ENCODE measurements around the gene NUP153. TPM values are rescaled to one million over a fixed set of nuclear protein-coding genes. Genes with fewer than 3 reads are reported as not detected.
"Not testable (repeated sequence)": the region's sequence is repeated elsewhere in the genome, so short reads cannot be mapped to it uniquely, and the experiment has no call there.

The NUP153 gene
- total RNA-seq, 1 donor, result 68.4 TPM

GRCh38 chr6:17615794-17616193, 90.9 kb downstream of the NUP153 start:
- Histone ChIP-seq H3K4me3 (ENCODE audit: low read length) (no peak overlapping the region), H3K27me3 (ENCODE audit: insufficient read depth, low read length) (no peaks in the 10 kb centered on the region)

DNA sequence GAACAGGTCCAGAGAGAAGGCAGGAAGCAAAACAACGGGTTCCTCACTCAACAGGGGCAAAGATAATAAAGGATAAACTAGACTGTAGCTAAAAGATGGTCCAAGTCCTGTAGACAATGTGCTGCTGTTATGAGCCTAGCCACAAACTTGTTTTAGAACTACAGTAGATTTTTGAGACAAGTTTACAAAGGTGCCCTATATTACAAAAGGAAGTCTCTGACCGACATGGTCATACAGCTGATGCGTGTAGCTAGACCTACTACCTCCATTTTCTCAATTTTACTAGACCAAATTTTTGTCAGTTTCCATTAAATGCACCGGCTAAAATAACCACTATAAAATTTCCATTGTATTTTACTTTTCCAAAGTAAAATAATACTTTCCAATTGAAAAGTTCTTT, 94.7 kb downstream of the NUP153 start:
- Histone ChIP-seq H3K27me3 (ENCODE audit: insufficient read depth, low read length) (no peaks in the 10 kb centered on the region), H3K9me3 (ENCODE audit: low read depth, low read length) (no peaks in the 10 kb centered on the region), H3K4me1 (ENCODE audit: insufficient read depth, low read length) (no peaks in the 10 kb centered on the region), H3K4me3 (ENCODE audit: low read length) (no peak overlapping the region)

More at GRCh38 chr6:17615794-17616193, 90.9 kb downstream of the NUP153 start:
- H3K4me1 ChIP-seq (ENCODE audit: insufficient read depth, low read length), result no peaks in the 10 kb centered on the region
- H3K9me3 ChIP-seq (ENCODE audit: low read depth, low read length), result no peaks in the 10 kb centered on the region

DNA sequence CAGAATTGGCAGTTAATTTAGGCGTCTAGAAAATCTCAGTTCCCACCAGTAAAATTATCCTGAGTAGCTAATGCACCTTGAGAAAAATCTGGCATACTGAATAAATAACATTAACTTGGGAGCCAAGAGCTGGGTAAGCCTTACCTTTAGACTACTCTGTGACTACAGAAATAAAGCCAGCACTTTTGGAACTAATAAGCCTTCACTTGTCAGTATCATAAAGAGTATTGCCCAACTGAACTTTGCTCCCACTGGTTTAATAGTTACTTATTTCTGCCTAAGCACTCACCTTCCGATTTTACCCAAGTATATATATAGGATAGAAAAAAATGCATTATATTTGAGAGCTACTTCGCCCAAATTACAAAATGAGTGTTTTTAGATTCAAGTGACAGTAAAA, 95.9 kb downstream of the NUP153 start:
- H3K9me3 ChIP-seq (ENCODE audit: low read depth, low read length), result no peaks in the 10 kb centered on the region
- no peaks in the 10 kb centered on the region for H3K27me3 ChIP-seq (ENCODE audit: insufficient read depth, low read length)
- no peaks in the 10 kb centered on the region for H3K4me1 ChIP-seq (ENCODE audit: insufficient read depth, low read length)
- no peak overlapping the region for H3K4me3 ChIP-seq (ENCODE audit: low read length)

DNA sequence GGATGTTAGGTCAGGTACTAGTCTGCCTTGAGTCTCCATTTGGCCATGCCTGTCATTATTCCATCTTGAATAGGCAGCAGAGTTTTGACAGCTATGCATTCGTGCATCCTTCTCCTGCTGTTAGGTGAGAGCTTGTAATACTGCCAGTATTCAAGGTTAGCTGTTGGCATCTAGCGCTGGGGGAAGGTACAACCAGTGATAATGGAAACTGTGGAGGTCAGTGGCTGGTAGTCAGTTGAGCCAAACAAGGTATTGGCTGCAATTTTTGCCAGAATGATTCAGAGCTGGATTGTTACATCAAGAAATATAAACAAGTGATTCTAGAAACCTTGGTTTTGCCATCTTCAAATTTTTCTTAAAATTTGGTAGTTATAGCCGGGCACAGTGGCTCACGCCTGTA, 100.1 kb downstream of the NUP153 start:
- Histone ChIP-seq H3K9me3 (ENCODE audit: low read depth, low read length) (no peaks in the 10 kb centered on the region), H3K4me1 (ENCODE audit: insufficient read depth, low read length) (peaks cover 20% of the 10 kb centered on the region), H3K27me3 (ENCODE audit: insufficient read depth, low read length) (no peaks in the 10 kb centered on the region), H3K4me3 (ENCODE audit: low read length) (no peak overlapping the region)

GRCh38 chr6:17602888-17603287, 103.8 kb downstream of the NUP153 start:
- Histone ChIP-seq H3K4me3 (ENCODE audit: low read length) (no peak overlapping the region), H3K4me1 (ENCODE audit: insufficient read depth, low read length) (peaks cover 37% of the 10 kb centered on the region), H3K27me3 (ENCODE audit: insufficient read depth, low read length) (no peaks in the 10 kb centered on the region), H3K9me3 (ENCODE audit: low read depth, low read length) (no peaks in the 10 kb centered on the region)

DNA sequence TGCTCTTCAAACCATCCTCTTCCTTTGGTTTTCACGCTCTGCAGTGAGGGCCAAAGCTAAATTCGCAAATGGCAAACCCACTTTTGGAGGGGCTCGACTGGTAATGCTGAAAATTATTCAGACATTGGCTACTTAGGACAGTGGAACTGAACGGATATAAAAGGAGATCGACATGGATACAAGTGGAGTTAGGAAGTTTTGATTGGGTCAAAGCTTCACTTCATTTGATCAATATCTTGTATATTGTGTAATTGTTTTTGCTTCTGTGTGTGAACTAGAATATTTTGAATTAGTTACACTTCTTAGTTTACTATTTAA, 105.4 kb downstream of the NUP153 start:
- peaks cover 37% of the 10 kb centered on the region for H3K4me1 ChIP-seq (ENCODE audit: insufficient read depth, low read length)
- peak overlapping the region; percentile 85 for H3K4me3 ChIP-seq (ENCODE audit: low read length)
- no peaks in the 10 kb centered on the region for H3K9me3 ChIP-seq (ENCODE audit: low read depth, low read length)

DNA sequence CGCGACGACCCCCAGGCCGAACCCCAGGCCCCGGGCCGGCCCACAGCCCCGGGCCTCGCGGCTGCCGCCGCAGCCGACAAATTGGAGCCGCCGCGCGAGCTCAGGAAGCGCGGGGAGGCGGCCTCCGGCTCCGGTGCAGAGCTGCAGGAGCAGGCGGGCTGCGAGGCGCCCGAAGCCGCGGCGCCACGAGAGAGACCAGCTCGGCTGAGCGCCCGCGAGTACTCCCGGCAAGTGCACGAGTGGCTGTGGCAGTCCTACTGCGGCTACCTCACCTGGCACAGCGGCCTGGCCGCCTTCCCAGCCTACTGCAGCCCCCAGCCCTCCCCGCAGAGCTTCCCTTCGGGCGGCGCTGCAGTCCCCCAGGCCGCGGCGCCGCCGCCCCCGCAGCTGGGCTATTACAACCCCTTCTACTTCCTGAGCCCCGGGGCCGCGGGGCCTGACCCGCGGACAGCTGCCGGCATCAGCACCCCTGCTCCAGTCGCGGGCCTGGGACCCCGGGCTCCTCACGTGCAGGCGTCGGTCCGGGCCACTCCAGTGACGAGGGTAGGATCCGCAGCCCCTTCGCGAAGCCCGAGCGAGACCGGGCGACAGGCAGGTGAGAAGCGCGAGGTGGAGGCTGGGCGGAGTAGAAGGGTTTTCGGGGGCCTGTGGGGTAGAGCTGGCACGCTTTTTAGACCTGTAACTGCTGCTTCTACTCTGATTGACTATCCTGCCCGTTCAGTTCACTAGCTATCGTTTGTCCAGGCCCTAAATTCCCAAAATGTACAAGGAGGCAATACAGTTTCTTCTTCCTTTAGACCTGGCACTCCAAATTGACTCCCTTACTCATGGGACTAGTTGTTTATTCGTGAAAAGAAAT, 106.0 kb downstream of the NUP153 start:
- Histone ChIP-seq H3K9me3 (ENCODE audit: low read depth, low read length) (no peaks in the 10 kb centered on the region), H3K27me3 (ENCODE audit: insufficient read depth, low read length) (no peaks in the 10 kb centered on the region), H3K4me1 (ENCODE audit: insufficient read depth, low read length) (peaks cover 37% of the 10 kb centered on the region), H3K4me3 (ENCODE audit: low read length) (peak overlapping the region; percentile 85)

More for the DNA sequence above, 105.4 kb downstream of the NUP153 start:
- no peaks in the 10 kb centered on the region for H3K27me3 ChIP-seq (ENCODE audit: insufficient read depth, low read length)

GRCh38 chr6:17599877-17600526, 106.7 kb downstream of the NUP153 start, which contains the start of gene FAM8A1:
Gene FAM8A1, plus strand, starts transcription at chr6:17600302. Its CDS starts 108 bp downstream, at chr6:17600410.
- Histone ChIP-seq H3K4me1 (ENCODE audit: insufficient read depth, low read length) (peaks cover 37% of the 10 kb centered on the region), H3K27me3 (ENCODE audit: insufficient read depth, low read length) (no peaks in the 10 kb centered on the region), H3K4me3 (ENCODE audit: low read length) (peak within 1 kb of the TSS; percentile 85), H3K9me3 (ENCODE audit: low read depth, low read length) (no peaks in the 10 kb centered on the region)

GRCh38 chr6:17596085-17596484, 110.6 kb downstream of the NUP153 start:
- peaks cover 26% of the 10 kb centered on the region for H3K4me1 ChIP-seq (ENCODE audit: insufficient read depth, low read length)
- no peaks in the 10 kb centered on the region for H3K9me3 ChIP-seq (ENCODE audit: low read depth, low read length)
- H3K4me3 ChIP-seq (ENCODE audit: low read length), result no peak overlapping the region
- H3K27me3 ChIP-seq (ENCODE audit: insufficient read depth, low read length), result no peaks in the 10 kb centered on the region

GRCh38 chr6:17593246-17593645, 113.5 kb downstream of the NUP153 start:
- Histone ChIP-seq H3K27me3 (ENCODE audit: insufficient read depth, low read length) (no peaks in the 10 kb centered on the region), H3K9me3 (ENCODE audit: low read depth, low read length) (no peaks in the 10 kb centered on the region), H3K4me1 (ENCODE audit: insufficient read depth, low read length) (peaks cover 26% of the 10 kb centered on the region), H3K4me3 (ENCODE audit: low read length) (no peak overlapping the region)

- Histone ChIP-seq H3K4me1 (ENCODE audit: insufficient read depth, low read length) (peaks cover 26% of the 10 kb centered on the region), H3K4me3 (ENCODE audit: low read length) (no peak overlapping the region), H3K9me3 (ENCODE audit: low read depth, low read length) (no peaks in the 10 kb centered on the region), H3K27me3 (ENCODE audit: insufficient read depth, low read length) (no peaks in the 10 kb centered on the region)
Measured at GRCh38 chr6:17591287-17591686, 115.4 kb downstream of the NUP153 start.

DNA sequence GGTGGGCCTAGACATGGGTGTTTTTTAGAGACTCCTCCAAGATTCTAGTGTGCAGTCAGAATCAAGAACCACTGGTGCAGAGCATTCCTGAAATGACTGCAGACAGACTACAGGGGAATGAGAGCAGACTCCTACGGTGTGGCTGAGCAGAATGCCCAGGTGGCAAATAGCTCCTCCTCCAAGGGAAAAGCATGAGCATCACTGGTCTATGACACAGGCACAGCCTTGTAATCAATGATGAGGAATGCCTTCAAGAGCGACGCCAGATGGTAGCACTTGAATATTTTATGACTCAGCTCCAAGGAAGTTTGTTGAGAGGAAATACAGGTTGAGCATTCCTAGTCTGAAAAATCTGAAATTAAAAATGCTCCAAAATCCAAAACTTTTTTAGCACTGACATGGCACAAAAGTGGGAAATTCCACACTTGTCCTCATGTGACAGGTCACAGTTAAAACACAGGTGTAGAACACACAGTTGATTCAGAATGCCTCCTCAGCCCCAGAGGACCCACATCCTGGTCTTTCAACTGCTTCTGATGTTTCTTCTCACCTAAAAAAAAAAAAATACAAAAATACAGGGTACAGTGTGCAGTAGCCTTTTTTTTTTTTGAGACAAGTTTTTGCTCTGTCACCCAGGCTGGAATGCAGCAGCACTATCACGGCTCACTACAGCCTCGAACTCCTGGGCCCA, 117.2 kb downstream of the NUP153 start:
- Histone ChIP-seq H3K4me3 (ENCODE audit: low read length) (no peak overlapping the region), H3K9me3 (ENCODE audit: low read depth, low read length) (no peaks in the 10 kb centered on the region), H3K27me3 (ENCODE audit: insufficient read depth, low read length) (no peaks in the 10 kb centered on the region), H3K4me1 (ENCODE audit: insufficient read depth, low read length) (peaks cover 33% of the 10 kb centered on the region)

- H3K27me3 ChIP-seq (ENCODE audit: insufficient read depth, low read length), result no peaks in the 10 kb centered on the region
- no peaks in the 10 kb centered on the region for H3K9me3 ChIP-seq (ENCODE audit: low read depth, low read length)
- no peak overlapping the region for H3K4me3 ChIP-seq (ENCODE audit: low read length)
- peaks cover 33% of the 10 kb centered on the region for H3K4me1 ChIP-seq (ENCODE audit: insufficient read depth, low read length)
Measured at GRCh38 chr6:17588011-17588410, 118.7 kb downstream of the NUP153 start.

- peaks cover 23% of the 10 kb centered on the region for H3K4me1 ChIP-seq (ENCODE audit: insufficient read depth, low read length)
- not testable (repeated sequence) for H3K9me3 ChIP-seq (ENCODE audit: low read depth, low read length); H3K27me3 ChIP-seq (ENCODE audit: insufficient read depth, low read length); H3K4me3 ChIP-seq (ENCODE audit: low read length)
Measured at GRCh38 chr6:17586623-17587022, 120.1 kb downstream of the NUP153 start.

DNA sequence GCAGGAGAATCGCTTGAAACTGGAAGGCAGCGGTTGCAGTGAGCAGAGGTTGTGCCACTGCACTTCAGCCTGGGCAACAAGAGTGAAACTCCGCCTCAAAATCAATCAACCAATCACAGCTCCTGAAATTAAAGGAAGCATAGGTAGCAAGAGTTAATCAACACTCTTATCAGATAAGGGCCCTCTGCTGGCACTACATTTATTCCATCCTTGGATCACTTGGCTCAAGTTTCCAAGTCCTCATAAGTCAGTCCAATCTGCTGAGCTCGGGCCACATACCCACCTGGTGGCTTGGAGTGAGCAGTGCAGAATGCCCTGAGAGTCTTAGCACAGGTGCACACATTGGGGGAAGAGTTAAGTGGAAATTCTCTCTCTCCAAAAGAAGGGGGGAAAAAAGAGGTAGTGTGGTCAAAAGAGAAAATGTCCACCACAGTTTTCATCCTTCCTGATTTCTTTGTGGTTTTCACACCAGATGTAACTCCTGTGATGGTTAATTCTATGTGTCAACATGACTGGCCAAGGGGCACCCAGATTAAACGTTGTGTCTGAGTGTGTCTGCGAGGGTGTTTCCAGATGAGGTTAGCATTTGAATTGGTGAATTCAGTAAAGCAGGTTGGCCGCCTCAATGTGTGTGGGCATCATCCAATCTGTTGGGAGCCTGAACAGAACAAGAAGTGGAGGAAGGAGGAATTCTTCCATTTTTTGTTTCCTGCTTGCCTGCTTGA, 120.8 kb downstream of the NUP153 start:
- Histone ChIP-seq H3K4me1 (ENCODE audit: insufficient read depth, low read length) (peaks cover 19% of the 10 kb centered on the region), H3K27me3 (ENCODE audit: insufficient read depth, low read length) (peaks cover 2% of the 10 kb centered on the region), H3K9me3 (ENCODE audit: low read depth, low read length) (no peaks in the 10 kb centered on the region), H3K4me3 (ENCODE audit: low read length) (no peak overlapping the region)
